GM19023 (cell line): ENCODE data around the gene ABCA2.

Experiments
- ATAC-seq: cut with Tn5 transposase; IDR thresholded peaks from one replicate; pipeline ENCODE4 v1.9.1; 2021; ENCODE audit warnings: mild to moderate bottlenecking, moderate library complexity; ENCODE audit not compliant: unreplicated experiment

The ABCA2 gene

GRCh38 chr9:136982232-136983051, 45.6 kb downstream of the ABCA2 start, which contains the start of gene LCNL1:
TSS of gene LCNL1 (plus strand) at chr9:136982993. CDS start at chr9:136983587, 594 bp downstream.
- ATAC-seq: no peak

GRCh38 chr9:136981588-136982231, 46.3 kb downstream of the ABCA2 start:
- no peak for ATAC-seq

- ATAC-seq: no peak
These were observed 47.2 kb downstream of the ABCA2 start for GRCh38 chr9:136980669-136981478.

GRCh38 chr9:136979769-136980587, 48.1 kb downstream of the ABCA2 start:
- no peak for ATAC-seq

- no peak for ATAC-seq
These were observed 49.0 kb downstream of the ABCA2 start for GRCh38 chr9:136978865-136979544.

- no peak for ATAC-seq
These were observed 49.8 kb downstream of the ABCA2 start for GRCh38 chr9:136978073-136978864.

GRCh38 chr9:136977649-136978072, 50.4 kb downstream of the ABCA2 start:
- ATAC-seq: no peak

- no peak for ATAC-seq
These were observed 50.8 kb downstream of the ABCA2 start, which contains the start of gene PTGDS for GRCh38 chr9:136977223-136977622. TSS of gene PTGDS (plus strand) at chr9:136977504. CDS start at chr9:136977579, 75 bp downstream.

- ATAC-seq: no peak
These were observed 52.4 kb downstream of the ABCA2 start for GRCh38 chr9:136975644-136976043.

- no peak for ATAC-seq
These were observed 53.1 kb downstream of the ABCA2 start for GRCh38 chr9:136974817-136975535.

- ATAC-seq: no peak
These were observed 54.1 kb downstream of the ABCA2 start for GRCh38 chr9:136973618-136974617.

GRCh38 chr9:136972743-136973142, 55.3 kb downstream of the ABCA2 start:
- ATAC-seq: no peak

GRCh38 chr9:136972335-136972734, 55.7 kb downstream of the ABCA2 start:
- ATAC-seq: no peak

- no peak for ATAC-seq
These were observed 56.3 kb downstream of the ABCA2 start for GRCh38 chr9:136971746-136972145.

GRCh38 chr9:136970361-136970760, 57.7 kb downstream of the ABCA2 start:
- ATAC-seq: no peak

GRCh38 chr9:136969774-136970173, 58.3 kb downstream of the ABCA2 start:
- no peak for ATAC-seq

- no peak for ATAC-seq
These were observed 58.9 kb downstream of the ABCA2 start for GRCh38 chr9:136969150-136969549.
